Stimulated activated CD4-positive, alpha-beta T cell treated with anti-CD3 and anti-CD28 coated beads, Interleukin-1b, Interleukin-23, amount 100 ng/mL, for 48 hours (primary cell): ENCODE measurements around the gene IL7R.

ENCODE experiments used
- DNase-seq: peaks from one replicate; pipeline ENCODE4 v3.0.0-alpha.2; 2020

Gene IL7R, protein sequence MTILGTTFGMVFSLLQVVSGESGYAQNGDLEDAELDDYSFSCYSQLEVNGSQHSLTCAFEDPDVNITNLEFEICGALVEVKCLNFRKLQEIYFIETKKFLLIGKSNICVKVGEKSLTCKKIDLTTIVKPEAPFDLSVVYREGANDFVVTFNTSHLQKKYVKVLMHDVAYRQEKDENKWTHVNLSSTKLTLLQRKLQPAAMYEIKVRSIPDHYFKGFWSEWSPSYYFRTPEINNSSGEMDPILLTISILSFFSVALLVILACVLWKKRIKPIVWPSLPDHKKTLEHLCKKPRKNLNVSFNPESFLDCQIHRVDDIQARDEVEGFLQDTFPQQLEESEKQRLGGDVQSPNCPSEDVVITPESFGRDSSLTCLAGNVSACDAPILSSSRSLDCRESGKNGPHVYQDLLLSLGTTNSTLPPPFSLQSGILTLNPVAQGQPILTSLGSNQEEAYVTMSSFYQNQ

GRCh38 chr5:35856765-35857351, at the start of gene IL7R:
Gene IL7R (plus strand): TSS chr5:35856891. CDS start chr5:35856978, 87 bp downstream.
- DNase-seq: no peak

GRCh38 chr5:35810601-35811000, 46.1 kb upstream of the IL7R start:
- no peak for DNase-seq

DNA sequence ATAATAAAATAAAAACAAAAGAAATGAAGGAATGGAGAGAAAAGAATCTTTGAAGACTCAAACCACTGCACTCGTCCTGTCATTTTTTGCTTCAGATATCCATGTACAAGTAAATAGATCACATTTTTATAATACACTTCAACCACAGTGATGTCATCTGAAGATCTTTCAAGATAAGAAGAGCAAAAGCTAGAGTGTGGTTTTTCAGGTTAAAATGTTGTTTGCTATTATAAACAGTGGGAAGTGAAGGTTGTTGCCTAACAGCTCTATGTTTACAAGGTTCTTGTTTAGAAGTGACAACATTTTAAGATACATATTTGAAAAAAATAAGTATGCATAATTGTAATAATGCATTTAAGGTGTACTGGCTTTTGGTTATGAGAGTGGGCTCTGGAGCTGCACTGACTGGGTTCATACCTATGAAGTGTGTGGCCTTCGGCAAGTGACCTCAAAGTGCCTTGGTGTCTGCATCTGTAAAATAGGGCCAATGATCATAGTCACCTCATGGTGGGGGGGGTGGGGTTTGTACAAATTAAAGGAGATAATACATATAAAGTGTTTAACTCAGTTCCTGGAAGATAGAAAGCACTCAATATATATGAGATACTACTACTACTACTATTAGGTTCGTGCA, 45.5 kb upstream of the IL7R start:
- DNase-seq: peak; percentile 51

DNA sequence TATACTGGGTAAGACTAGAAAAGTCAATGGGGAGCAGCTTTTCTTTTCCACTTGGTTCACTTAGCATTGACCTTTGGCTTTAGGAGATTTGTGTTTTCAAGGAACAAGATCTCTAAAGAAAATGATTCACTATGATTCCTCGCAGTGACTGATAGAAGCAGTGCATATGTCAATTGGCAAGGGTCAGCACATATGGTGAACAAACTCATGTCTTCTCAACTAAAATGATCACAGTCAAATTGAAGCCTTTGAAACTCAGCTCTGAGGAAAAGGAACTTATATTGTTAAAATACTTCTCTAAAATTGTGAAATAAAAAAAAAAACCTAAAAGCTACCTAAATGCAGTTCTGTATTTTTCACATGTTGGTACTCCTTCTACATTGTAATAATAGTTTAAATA, 43.2 kb upstream of the IL7R start:
- DNase-seq: no peak

DNA sequence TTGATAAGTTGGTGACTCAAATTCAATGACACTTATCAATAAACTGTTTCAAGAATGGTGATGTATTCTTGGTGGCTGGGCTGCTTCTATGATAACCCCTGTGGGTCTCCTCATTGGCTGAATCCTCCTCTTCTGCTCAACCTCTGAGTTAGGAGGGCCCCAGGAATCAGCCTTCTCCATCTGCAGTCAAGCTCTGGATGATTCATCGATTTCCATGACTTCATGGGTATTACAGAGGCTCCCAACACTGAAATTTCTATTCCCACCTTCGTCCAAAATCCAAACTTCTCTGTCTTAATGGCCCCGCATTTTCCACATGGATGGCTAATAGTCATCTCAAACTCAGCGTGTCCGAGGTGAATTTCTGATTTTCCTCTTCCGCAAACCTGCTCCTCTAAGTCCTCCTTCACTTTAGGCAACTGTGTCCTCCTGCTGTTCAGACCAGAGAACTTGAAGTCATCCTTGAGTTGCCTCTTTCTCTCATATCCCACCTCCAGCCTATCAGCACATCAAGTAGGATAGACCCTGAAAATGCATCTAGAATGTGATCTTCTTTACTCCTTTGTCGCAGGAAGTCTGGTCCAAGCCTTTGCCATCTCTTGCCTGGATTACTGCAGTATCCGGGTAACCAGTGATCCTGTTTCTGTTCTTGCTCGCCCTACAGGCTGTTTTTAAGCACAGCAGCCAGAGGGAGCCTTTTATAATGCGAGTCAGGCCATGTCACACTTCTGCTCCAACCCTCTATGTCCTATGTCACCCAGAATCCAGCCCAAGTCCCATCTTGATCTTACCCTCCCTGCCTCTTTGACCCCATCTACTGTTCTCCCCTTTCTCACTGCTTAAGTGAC, 41.4 kb upstream of the IL7R start:
- DNase-seq: peak; percentile 59

- DNase-seq: no peak
These were observed 39.7 kb upstream of the IL7R start for GRCh38 chr5:35816881-35817521.

DNA sequence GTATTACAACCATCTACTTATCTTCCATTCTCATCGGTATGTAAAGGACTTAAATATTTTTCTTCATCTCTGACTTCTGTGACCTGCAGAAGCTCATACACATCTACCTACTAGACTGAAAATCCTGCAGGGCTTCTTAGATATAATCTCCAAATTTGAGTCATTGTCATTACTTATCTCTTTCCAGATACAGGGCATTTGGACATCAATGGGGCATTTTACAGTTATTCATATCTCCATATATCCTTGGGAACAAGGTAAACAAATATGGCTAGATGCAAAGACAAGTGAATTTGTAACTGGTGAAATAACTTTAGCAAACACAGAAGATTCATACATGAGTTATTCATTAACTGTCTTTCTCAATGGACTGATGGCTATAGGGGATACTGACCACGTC, 37.7 kb upstream of the IL7R start:
- no peak for DNase-seq

- DNase-seq: no peak
These were observed 37.0 kb upstream of the IL7R start for GRCh38 chr5:35819668-35820067.

DNA sequence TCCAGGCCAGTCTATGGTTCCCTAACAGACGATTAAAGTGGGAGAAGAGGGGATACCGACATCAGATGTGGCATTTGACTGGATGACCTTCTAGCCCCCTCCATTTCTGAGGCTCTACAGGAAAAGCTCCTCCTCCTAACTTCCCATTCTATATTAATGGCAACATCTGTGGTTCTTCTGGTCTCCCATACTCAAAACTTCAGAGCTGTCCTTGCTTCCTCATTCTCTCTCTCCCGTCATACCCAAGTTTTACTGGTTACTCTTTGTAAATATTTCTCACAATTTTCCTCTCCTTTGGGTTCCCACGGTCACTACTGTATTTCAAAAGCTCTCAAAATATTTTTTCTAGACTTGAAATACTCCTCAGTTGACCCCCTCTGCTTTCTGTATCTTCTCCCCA, 36.0 kb upstream of the IL7R start:
- no peak for DNase-seq

DNA sequence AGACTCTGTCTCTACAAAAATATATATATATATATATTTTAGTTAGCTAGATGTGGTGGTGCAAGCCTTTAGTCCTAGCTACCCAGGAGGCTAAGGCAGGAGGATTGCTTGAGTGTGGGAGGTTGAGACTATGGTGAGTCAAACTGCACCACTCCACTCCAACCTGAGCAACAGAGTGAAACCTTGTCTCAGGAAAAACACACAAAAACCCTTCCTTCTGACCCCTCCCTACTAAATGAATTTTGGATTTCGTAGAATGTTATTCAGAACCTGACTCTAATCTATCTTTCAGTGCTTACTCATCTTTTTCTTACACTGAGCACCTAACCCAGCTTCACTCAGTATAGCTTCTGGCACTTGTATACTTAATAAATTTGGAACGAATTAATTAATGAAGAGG, 35.2 kb upstream of the IL7R start:
- DNase-seq: peak; percentile 66

DNA sequence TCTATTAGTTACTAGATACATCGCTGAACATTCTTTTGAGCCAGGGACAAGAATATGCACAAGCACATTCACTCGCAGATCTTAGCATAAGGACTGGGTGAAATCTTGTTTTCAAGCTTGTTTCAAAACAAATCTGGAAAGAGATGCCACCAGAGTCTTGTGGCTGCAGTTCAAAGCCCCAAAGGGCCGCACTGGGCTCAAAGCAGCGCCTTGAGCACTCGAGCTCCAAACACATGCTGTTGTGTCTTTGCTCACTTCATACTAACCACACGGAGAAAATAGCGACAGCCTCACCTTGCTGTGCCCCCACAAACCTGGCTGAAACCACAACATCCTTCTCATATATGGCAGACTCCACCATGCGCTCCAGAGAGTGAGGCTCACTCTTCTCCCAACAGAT, 34.2 kb upstream of the IL7R start:
- no peak for DNase-seq

GRCh38 chr5:35823347-35824098, 33.2 kb upstream of the IL7R start:
- DNase-seq: no peak

- no peak for DNase-seq
These were observed 30.6 kb upstream of the IL7R start for GRCh38 chr5:35826056-35826455.

DNA sequence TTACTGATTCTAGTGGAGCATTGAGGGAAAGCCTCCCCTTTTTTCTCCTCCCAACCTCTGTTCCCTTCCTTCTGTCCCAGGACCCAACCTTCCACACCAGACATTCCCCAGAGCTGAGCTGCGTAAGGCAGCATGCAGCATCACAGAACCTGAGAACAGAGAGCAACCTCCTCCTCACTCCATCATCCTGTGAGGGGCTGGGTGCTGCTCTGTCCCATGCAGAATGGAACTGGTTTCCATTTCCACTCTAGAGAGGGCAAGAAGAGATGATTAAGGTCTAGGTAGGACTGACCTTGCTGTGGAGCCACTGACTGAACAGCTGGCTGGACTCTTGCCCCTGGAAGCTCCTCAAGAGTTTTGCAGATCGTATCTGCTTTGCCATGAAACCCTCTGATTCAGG, 30.1 kb upstream of the IL7R start:
- DNase-seq: no peak

GRCh38 chr5:35828082-35828598, 28.6 kb upstream of the IL7R start:
- no peak for DNase-seq

DNA sequence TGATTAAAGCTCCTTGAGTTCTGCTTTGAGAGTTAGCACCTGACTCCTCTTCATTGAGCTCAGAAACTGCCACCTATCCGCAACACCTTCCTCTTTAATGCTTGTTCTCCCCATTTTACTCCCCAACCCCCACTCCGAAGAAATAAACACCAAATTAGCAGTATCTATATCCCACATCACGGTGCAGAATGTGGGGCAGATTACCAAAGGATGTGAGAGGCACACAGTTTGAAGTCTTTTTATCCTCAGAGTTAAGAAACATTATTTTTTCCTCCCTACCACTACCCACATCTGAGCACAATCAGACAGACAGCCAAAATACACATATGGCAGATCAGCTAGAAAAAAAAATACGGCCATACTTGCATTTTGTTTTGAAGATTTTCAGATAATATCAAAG, 26.1 kb upstream of the IL7R start:
- no peak for DNase-seq

DNA sequence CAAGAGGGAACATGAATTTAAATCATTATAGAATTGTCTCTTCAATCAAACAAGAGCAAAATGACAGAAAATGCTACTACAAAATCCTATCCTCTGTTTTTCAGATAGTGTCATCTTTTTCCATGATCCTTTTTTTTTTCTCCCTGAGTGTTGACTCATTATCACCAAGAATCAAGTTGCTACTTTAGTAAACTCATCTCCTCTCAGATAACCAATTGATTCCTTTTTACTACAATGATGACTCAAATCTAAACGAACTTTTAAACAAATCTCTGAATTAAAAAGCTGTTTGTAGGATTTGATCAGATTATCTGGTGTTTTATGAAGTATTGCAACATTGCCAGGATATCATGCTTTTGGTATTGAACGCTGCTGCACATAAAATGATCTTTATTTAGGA, 23.9 kb upstream of the IL7R start:
- no peak for DNase-seq

DNA sequence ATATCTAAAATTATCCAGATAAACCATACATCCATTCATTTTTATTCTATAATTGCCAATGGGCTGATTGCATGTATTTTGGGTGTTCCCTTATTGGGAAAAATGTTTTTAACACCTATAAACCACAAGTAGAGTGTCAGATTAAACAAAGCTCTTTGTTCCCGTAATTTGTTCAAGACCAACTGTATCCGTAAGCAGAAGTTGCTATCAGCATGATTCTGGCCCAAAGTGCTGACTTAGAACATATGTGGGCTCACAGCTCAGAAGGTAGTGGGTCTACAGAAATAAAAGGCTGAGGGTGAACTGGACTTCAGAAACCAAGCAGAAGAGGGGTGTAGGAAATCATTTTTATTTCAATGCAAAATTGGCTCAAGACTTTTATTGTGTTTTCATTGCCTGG, 23.5 kb upstream of the IL7R start:
- no peak for DNase-seq

DNA sequence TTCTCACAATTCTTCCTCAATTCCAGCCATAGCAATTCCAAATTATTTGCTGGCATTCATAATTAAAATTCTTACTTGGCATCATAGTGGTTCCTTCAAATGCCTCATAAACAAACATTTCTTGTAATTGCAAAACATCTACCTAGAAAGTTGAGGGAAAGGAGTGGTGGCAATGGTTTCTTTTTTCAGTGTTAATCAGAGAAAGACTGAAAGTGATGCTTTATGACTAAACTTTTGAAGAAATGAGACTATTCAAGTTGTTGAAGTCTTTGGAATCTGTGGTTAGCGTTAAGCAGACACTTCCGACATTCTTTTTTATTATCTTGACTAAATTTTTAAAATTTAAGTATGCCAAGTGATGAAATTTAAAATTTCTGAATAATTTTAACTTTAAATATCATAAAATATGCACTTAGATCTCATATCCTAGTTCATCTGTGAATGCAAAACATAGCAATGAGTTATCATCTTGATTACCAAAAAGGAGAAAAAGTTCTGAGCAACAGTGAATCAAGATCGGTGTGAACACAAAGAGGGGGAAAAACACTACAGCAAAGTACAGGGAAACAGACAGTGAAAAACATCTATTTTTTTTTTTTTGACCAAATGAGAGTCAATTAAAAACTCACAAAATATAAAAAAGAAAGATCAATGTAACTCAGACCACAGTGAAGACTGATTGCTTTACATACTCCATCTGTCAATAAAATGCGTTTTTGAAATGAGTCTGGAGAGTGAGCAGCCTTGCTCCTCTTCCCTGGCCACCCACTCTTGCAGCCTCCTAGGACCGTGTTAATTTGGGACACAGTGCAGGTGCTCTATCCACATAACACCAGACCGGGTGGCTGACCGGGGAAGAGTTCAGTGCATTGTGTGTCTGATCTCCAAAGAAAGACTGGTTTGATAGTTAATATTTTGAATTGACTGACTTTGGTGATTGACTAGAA, 20.6 kb upstream of the IL7R start:
- no peak for DNase-seq

- DNase-seq: peak; percentile 67
These were observed 18.2 kb upstream of the IL7R start for GRCh38 chr5:35838370-35839042.
